H9 (cell line): ENCODE data around the gene ARVCF. TPM values are rescaled to one million over a fixed set of nuclear protein-coding genes. Genes with fewer than 3 reads are reported as not detected.

Source experiments
- DNase-seq: peaks from one replicate; pipeline ENCODE4 v3.0.0-alpha.2; 2017
- H2AFZ ChIP-seq: one replicate; pipeline ENCODE4 v1.6.1; 2013; ENCODE audit warnings: mild to moderate bottlenecking, low read length, control low read depth, moderate library complexity
- H2AK5ac ChIP-seq: 2 replicates; pipeline ENCODE4 v1.6.1; 2013; ENCODE audit warnings: low read length, control low read depth, mixed read lengths; ENCODE audit not compliant: insufficient read length
- H2BK120ac ChIP-seq: one replicate; pipeline ENCODE4 v1.6.1; 2013; ENCODE audit warnings: low read depth, mild to moderate bottlenecking, low read length, control low read depth, inconsistent platforms; ENCODE audit not compliant: poor library complexity, severe bottlenecking
- H2BK12ac ChIP-seq: 2 replicates; pipeline ENCODE4 v1.6.1; 2013; ENCODE audit warnings: low read length, control low read depth, mixed read lengths, low read depth; ENCODE audit not compliant: insufficient read length
- H2BK15ac ChIP-seq: 2 replicates; pipeline ENCODE4 v1.6.1; 2013; ENCODE audit warnings: low read depth, low read length, control low read depth
- H2BK20ac ChIP-seq: one replicate; pipeline ENCODE4 v1.6.1; 2013; ENCODE audit warnings: low read depth, mild to moderate bottlenecking, low read length, control low read depth, inconsistent platforms; ENCODE audit not compliant: poor library complexity, severe bottlenecking
- H2BK5ac ChIP-seq: 2 replicates; pipeline ENCODE4 v1.6.1; 2013; ENCODE audit warnings: low read length, control low read depth, mixed read lengths; ENCODE audit not compliant: insufficient read length
- H3K14ac ChIP-seq: 2 replicates; pipeline ENCODE4 v1.6.1; 2013; ENCODE audit warnings: low read length, control low read depth; ENCODE audit not compliant: insufficient read depth
- H3K18ac ChIP-seq: 2 replicates; pipeline ENCODE4 v1.6.1; 2013; ENCODE audit warnings: low read depth, mild to moderate bottlenecking, mixed read lengths, low read length, control low read depth; ENCODE audit not compliant: insufficient read length
- H3K23ac ChIP-seq: 2 replicates; pipeline ENCODE4 v1.6.1; 2013; ENCODE audit warnings: low read length, control low read depth, mixed read lengths, low read depth; ENCODE audit not compliant: insufficient read length
- H3K23me2 ChIP-seq: 2 replicates; pipeline ENCODE4 v1.6.1; 2013; ENCODE audit warnings: low read depth, mild to moderate bottlenecking, mixed read lengths, low read length, control low read depth; ENCODE audit not compliant: insufficient read length, poor library complexity, severe bottlenecking
- H3K27ac ChIP-seq: 2 replicates; pipeline ENCODE4 v1.5.1; 2013; ENCODE audit warnings: low read length, control low read depth, mixed read lengths, low read depth; ENCODE audit not compliant: insufficient read length
- H3K27me3 ChIP-seq: 2 replicates; pipeline ENCODE4 v1.6.1; 2013; ENCODE audit warnings: low read length, control low read depth, inconsistent platforms; ENCODE audit not compliant: insufficient read depth
- H3K4ac ChIP-seq: 2 replicates; pipeline ENCODE4 v1.6.1; 2013; ENCODE audit warnings: low read depth, mild to moderate bottlenecking, control low read depth, inconsistent platforms, low read length, moderate library complexity
- H3K4me1 ChIP-seq: 2 replicates; pipeline ENCODE4 v1.6.1; 2013; ENCODE audit warnings: low read length, control low read depth, inconsistent platforms; ENCODE audit not compliant: insufficient read depth
- H3K4me2 ChIP-seq: 2 replicates; pipeline ENCODE4 v1.6.1; 2013; ENCODE audit warnings: low read length, control low read depth, mixed read lengths; ENCODE audit not compliant: insufficient read length, insufficient read depth
- H3K56ac ChIP-seq: 2 replicates; pipeline ENCODE4 v1.6.1; 2013; ENCODE audit warnings: low read depth, mild to moderate bottlenecking, mixed read lengths, low read length, control low read depth; ENCODE audit not compliant: insufficient read length
- H3K79me1 ChIP-seq: 2 replicates; pipeline ENCODE4 v1.6.1; 2013; ENCODE audit warnings: low read depth, mild to moderate bottlenecking, moderate library complexity, low read length, control low read depth, inconsistent platforms; ENCODE audit not compliant: insufficient read depth, poor library complexity, severe bottlenecking
- H3K79me2 ChIP-seq: 2 replicates; pipeline ENCODE4 v1.6.1; 2013; ENCODE audit warnings: low read length, control low read depth, inconsistent platforms; ENCODE audit not compliant: insufficient read depth
- H3K9ac ChIP-seq: 2 replicates; pipeline ENCODE4 v1.6.1; 2013; ENCODE audit warnings: low read length, control low read depth, mixed read lengths; ENCODE audit not compliant: insufficient read length; ENCODE audit errors: extremely low read depth
- H3K9me3 ChIP-seq: one replicate; pipeline ENCODE4 v1.6.1; 2013; ENCODE audit warnings: low read depth, low read length, inconsistent platforms; ENCODE audit not compliant: control insufficient read depth
- H3T11ph ChIP-seq: one replicate; pipeline ENCODE4 v1.6.1; 2013; ENCODE audit warnings: mild to moderate bottlenecking, low read length, control low read depth, inconsistent platforms
- H4K20me1 ChIP-seq: one replicate; pipeline ENCODE4 v1.6.1; 2013; ENCODE audit not compliant: control insufficient read depth, insufficient read length, insufficient read depth
- H4K5ac ChIP-seq: 2 replicates; pipeline ENCODE4 v1.6.1; 2013; ENCODE audit warnings: low read depth, mild to moderate bottlenecking, mixed read lengths, low read length, control low read depth; ENCODE audit not compliant: insufficient read length
- H4K8ac ChIP-seq: replicated peaks from 2 replicates; pipeline ENCODE4 v1.6.1; 2013; ENCODE audit warnings: low read length, control low read depth, mixed read lengths, low read depth; ENCODE audit not compliant: insufficient read length
- H4K91ac ChIP-seq: 2 replicates; pipeline ENCODE4 v1.6.1; 2013; ENCODE audit warnings: low read depth, mild to moderate bottlenecking, moderate library complexity, mixed read lengths, low read length, control low read depth; ENCODE audit not compliant: insufficient read length
- H3K27ac Mint-ChIP-seq, 3 experiments: 2 replicates in 2 of 3; 3 replicates in 1 of 3; pipeline ENCODE4 v1.8.0; 2020 to 2021; ENCODE audit warnings: mixed read lengths in 3 of 3, mild to moderate bottlenecking in 1 of 3, moderate library complexity in 1 of 3
- H3K27me3 Mint-ChIP-seq: 2 replicates; pipeline ENCODE4 v1.8.0; 2021; ENCODE audit warnings: low read depth, mild to moderate bottlenecking, moderate library complexity, mixed read lengths
- H3K36me3 Mint-ChIP-seq, 3 experiments: 2 replicates in 2 of 3; 3 replicates in 1 of 3; pipeline ENCODE4 v1.8.0; 2020 to 2021; ENCODE audit warnings: low read depth in 3 of 3, mixed read lengths in 3 of 3; ENCODE audit not compliant: insufficient read depth in 1 of 3
- H3K4me1 Mint-ChIP-seq, 2 experiments: 2 replicates each; pipeline ENCODE4 v1.8.0; 2020; ENCODE audit warnings: mixed read lengths in 2 of 2
- H3K4me3 Mint-ChIP-seq, 2 experiments: 2 replicates in 1 of 2; 3 replicates in 1 of 2; pipeline ENCODE4 v1.8.0; 2020 to 2021; ENCODE audit warnings: mild to moderate bottlenecking in 2 of 2, mixed read lengths in 2 of 2, moderate library complexity in 1 of 2
- H3K9me3 Mint-ChIP-seq, 2 experiments: 2 replicates in 1 of 2; 3 replicates in 1 of 2; pipeline ENCODE4 v1.8.0; 2020; ENCODE audit warnings: mild to moderate bottlenecking in 2 of 2, mixed read lengths in 2 of 2, moderate library complexity in 1 of 2
- WGBS: extraction: QIAGEN DNeasy Blood & Tissue Kit; methylation state at CpG from one replicate; pipeline ENCODE4 v1.1.7; 2013; ENCODE audit warnings: missing lambda C conversion rate, low lambda C conversion rate, mixed read lengths; ENCODE audit not compliant: insufficient read length; ENCODE audit errors: extremely low coverage; 5-methylcytosine and 5-hydroxymethylcytosine counted together
- total RNA-seq: library from RNA; stranded (reverse); gene quantifications from 2 replicates; pipeline ENCODE4 v1.2.1, GENCODE V29; 2021
- TF ChIP-seq, protein P1 (sequence below): fragments of 200-600 bp; sonication (generic); conservative IDR thresholded peaks from 3 replicates; pipeline ENCODE4 v1.8.0; 2021; ENCODE audit warnings: antibody characterized with exemption, mild to moderate bottlenecking

Gene ARVCF
- total RNA-seq, 1 experiment from 2014 or later: 40.7 TPM

- no peak overlapping the region for H3K14ac ChIP-seq
- peaks cover 44% of the 10 kb centered on the region for H3K27me3 Mint-ChIP-seq
- no peak overlapping the region for H3K56ac ChIP-seq
- H3K9me3 ChIP-seq: no peaks in the 10 kb centered on the region
- no peak overlapping the region for H4K5ac ChIP-seq
- no peak overlapping the region for H2BK12ac ChIP-seq
- H3T11ph ChIP-seq: no peak overlapping the region
- no peaks in the 10 kb centered on the region for H3K4me1 ChIP-seq
- no peak overlapping the region for H2BK5ac ChIP-seq
- whole genome bisulfite sequencing: no CpG with 5 or more reads among the region's 5 CpGs
- H3K36me3 Mint-ChIP-seq: peaks cover 0 to 2% (median 0%) of the 10 kb centered on the region in 3 experiments; a peak in 3 of 7 replicates
- peaks cover 3 to 5% of the 10 kb centered on the region in 2 experiments for H3K4me1 Mint-ChIP-seq
- no peak overlapping the region for H2BK15ac ChIP-seq
- H2BK20ac ChIP-seq: no peak overlapping the region
- no peak overlapping the region for H2BK120ac ChIP-seq
- H4K8ac ChIP-seq: no peak overlapping the region
- no peak overlapping the region; a peak in 1 of 7 replicates for H3K27ac Mint-ChIP-seq
- H3K4me3 Mint-ChIP-seq: peak overlapping the region; percentile 48 to 70; a peak in 3 of 5 replicates
- H3K27ac ChIP-seq: no peak overlapping the region
- no peak overlapping the region for H3K9ac ChIP-seq
- DNase-seq: no peak
- peaks cover 8% of the 10 kb centered on the region for H3K23me2 ChIP-seq
- H4K91ac ChIP-seq: no peak overlapping the region
- H4K20me1 ChIP-seq: no peaks in the 10 kb centered on the region
- no peak overlapping the region for H3K4me2 ChIP-seq
- no peak overlapping the region for H2AK5ac ChIP-seq
- H2AFZ ChIP-seq: no peak overlapping the region
- TF ChIP-seq, protein P1, sequence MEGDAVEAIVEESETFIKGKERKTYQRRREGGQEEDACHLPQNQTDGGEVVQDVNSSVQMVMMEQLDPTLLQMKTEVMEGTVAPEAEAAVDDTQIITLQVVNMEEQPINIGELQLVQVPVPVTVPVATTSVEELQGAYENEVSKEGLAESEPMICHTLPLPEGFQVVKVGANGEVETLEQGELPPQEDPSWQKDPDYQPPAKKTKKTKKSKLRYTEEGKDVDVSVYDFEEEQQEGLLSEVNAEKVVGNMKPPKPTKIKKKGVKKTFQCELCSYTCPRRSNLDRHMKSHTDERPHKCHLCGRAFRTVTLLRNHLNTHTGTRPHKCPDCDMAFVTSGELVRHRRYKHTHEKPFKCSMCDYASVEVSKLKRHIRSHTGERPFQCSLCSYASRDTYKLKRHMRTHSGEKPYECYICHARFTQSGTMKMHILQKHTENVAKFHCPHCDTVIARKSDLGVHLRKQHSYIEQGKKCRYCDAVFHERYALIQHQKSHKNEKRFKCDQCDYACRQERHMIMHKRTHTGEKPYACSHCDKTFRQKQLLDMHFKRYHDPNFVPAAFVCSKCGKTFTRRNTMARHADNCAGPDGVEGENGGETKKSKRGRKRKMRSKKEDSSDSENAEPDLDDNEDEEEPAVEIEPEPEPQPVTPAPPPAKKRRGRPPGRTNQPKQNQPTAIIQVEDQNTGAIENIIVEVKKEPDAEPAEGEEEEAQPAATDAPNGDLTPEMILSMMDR: no peak
- no peaks in the 10 kb centered on the region for H3K9me3 Mint-ChIP-seq
- peaks cover 25% of the 10 kb centered on the region for H3K27me3 ChIP-seq
- H3K79me1 ChIP-seq: no peaks in the 10 kb centered on the region
- H3K23ac ChIP-seq: no peak overlapping the region
- no peaks in the 10 kb centered on the region for H3K79me2 ChIP-seq
- H3K18ac ChIP-seq: no peak overlapping the region
- H3K4ac ChIP-seq: no peak overlapping the region
These were observed 2.0 kb downstream of the ARVCF start for GRCh38 chr22:20014526-20015186.
